H9 (cell line): ENCODE data around the gene SAT2. TPM values are rescaled to one million over a fixed set of nuclear protein-coding genes. Genes with fewer than 3 reads are reported as not detected.
A peak's percentile ranks its signal among the peaks of the same experiment; 100 is the strongest.

Source experiments
- DNase-seq: peaks from one replicate; pipeline ENCODE4 v3.0.0-alpha.2; 2017
- H2AFZ ChIP-seq: one replicate; pipeline ENCODE4 v1.6.1; 2013; ENCODE audit warnings: mild to moderate bottlenecking, low read length, control low read depth, moderate library complexity
- H2AK5ac ChIP-seq: 2 replicates; pipeline ENCODE4 v1.6.1; 2013; ENCODE audit warnings: low read length, control low read depth, mixed read lengths; ENCODE audit not compliant: insufficient read length
- H2BK120ac ChIP-seq: one replicate; pipeline ENCODE4 v1.6.1; 2013; ENCODE audit warnings: low read depth, mild to moderate bottlenecking, low read length, control low read depth, inconsistent platforms; ENCODE audit not compliant: poor library complexity, severe bottlenecking
- H2BK12ac ChIP-seq: 2 replicates; pipeline ENCODE4 v1.6.1; 2013; ENCODE audit warnings: low read length, control low read depth, mixed read lengths, low read depth; ENCODE audit not compliant: insufficient read length
- H2BK15ac ChIP-seq: 2 replicates; pipeline ENCODE4 v1.6.1; 2013; ENCODE audit warnings: low read depth, low read length, control low read depth
- H2BK20ac ChIP-seq: one replicate; pipeline ENCODE4 v1.6.1; 2013; ENCODE audit warnings: low read depth, mild to moderate bottlenecking, low read length, control low read depth, inconsistent platforms; ENCODE audit not compliant: poor library complexity, severe bottlenecking
- H2BK5ac ChIP-seq: 2 replicates; pipeline ENCODE4 v1.6.1; 2013; ENCODE audit warnings: low read length, control low read depth, mixed read lengths; ENCODE audit not compliant: insufficient read length
- H3K14ac ChIP-seq: 2 replicates; pipeline ENCODE4 v1.6.1; 2013; ENCODE audit warnings: low read length, control low read depth; ENCODE audit not compliant: insufficient read depth
- H3K18ac ChIP-seq: 2 replicates; pipeline ENCODE4 v1.6.1; 2013; ENCODE audit warnings: low read depth, mild to moderate bottlenecking, mixed read lengths, low read length, control low read depth; ENCODE audit not compliant: insufficient read length
- H3K23ac ChIP-seq: 2 replicates; pipeline ENCODE4 v1.6.1; 2013; ENCODE audit warnings: low read length, control low read depth, mixed read lengths, low read depth; ENCODE audit not compliant: insufficient read length
- H3K23me2 ChIP-seq: 2 replicates; pipeline ENCODE4 v1.6.1; 2013; ENCODE audit warnings: low read depth, mild to moderate bottlenecking, mixed read lengths, low read length, control low read depth; ENCODE audit not compliant: insufficient read length, poor library complexity, severe bottlenecking
- H3K27ac ChIP-seq: 2 replicates; pipeline ENCODE4 v1.5.1; 2013; ENCODE audit warnings: low read length, control low read depth, mixed read lengths, low read depth; ENCODE audit not compliant: insufficient read length
- H3K27me3 ChIP-seq: 2 replicates; pipeline ENCODE4 v1.6.1; 2013; ENCODE audit warnings: low read length, control low read depth, inconsistent platforms; ENCODE audit not compliant: insufficient read depth
- H3K4ac ChIP-seq: 2 replicates; pipeline ENCODE4 v1.6.1; 2013; ENCODE audit warnings: low read depth, mild to moderate bottlenecking, control low read depth, inconsistent platforms, low read length, moderate library complexity
- H3K4me1 ChIP-seq: 2 replicates; pipeline ENCODE4 v1.6.1; 2013; ENCODE audit warnings: low read length, control low read depth, inconsistent platforms; ENCODE audit not compliant: insufficient read depth
- H3K4me2 ChIP-seq: 2 replicates; pipeline ENCODE4 v1.6.1; 2013; ENCODE audit warnings: low read length, control low read depth, mixed read lengths; ENCODE audit not compliant: insufficient read length, insufficient read depth
- H3K56ac ChIP-seq: 2 replicates; pipeline ENCODE4 v1.6.1; 2013; ENCODE audit warnings: low read depth, mild to moderate bottlenecking, mixed read lengths, low read length, control low read depth; ENCODE audit not compliant: insufficient read length
- H3K79me1 ChIP-seq: 2 replicates; pipeline ENCODE4 v1.6.1; 2013; ENCODE audit warnings: low read depth, mild to moderate bottlenecking, moderate library complexity, low read length, control low read depth, inconsistent platforms; ENCODE audit not compliant: insufficient read depth, poor library complexity, severe bottlenecking
- H3K79me2 ChIP-seq: 2 replicates; pipeline ENCODE4 v1.6.1; 2013; ENCODE audit warnings: low read length, control low read depth, inconsistent platforms; ENCODE audit not compliant: insufficient read depth
- H3K9ac ChIP-seq: 2 replicates; pipeline ENCODE4 v1.6.1; 2013; ENCODE audit warnings: low read length, control low read depth, mixed read lengths; ENCODE audit not compliant: insufficient read length; ENCODE audit errors: extremely low read depth
- H3K9me3 ChIP-seq: one replicate; pipeline ENCODE4 v1.6.1; 2013; ENCODE audit warnings: low read depth, low read length, inconsistent platforms; ENCODE audit not compliant: control insufficient read depth
- H3T11ph ChIP-seq: one replicate; pipeline ENCODE4 v1.6.1; 2013; ENCODE audit warnings: mild to moderate bottlenecking, low read length, control low read depth, inconsistent platforms
- H4K20me1 ChIP-seq: one replicate; pipeline ENCODE4 v1.6.1; 2013; ENCODE audit not compliant: control insufficient read depth, insufficient read length, insufficient read depth
- H4K5ac ChIP-seq: 2 replicates; pipeline ENCODE4 v1.6.1; 2013; ENCODE audit warnings: low read depth, mild to moderate bottlenecking, mixed read lengths, low read length, control low read depth; ENCODE audit not compliant: insufficient read length
- H4K8ac ChIP-seq: replicated peaks from 2 replicates; pipeline ENCODE4 v1.6.1; 2013; ENCODE audit warnings: low read length, control low read depth, mixed read lengths, low read depth; ENCODE audit not compliant: insufficient read length
- H4K91ac ChIP-seq: 2 replicates; pipeline ENCODE4 v1.6.1; 2013; ENCODE audit warnings: low read depth, mild to moderate bottlenecking, moderate library complexity, mixed read lengths, low read length, control low read depth; ENCODE audit not compliant: insufficient read length
- H3K27ac Mint-ChIP-seq, 3 experiments: 2 replicates in 2 of 3; 3 replicates in 1 of 3; pipeline ENCODE4 v1.8.0; 2020 to 2021; ENCODE audit warnings: mixed read lengths in 3 of 3, mild to moderate bottlenecking in 1 of 3, moderate library complexity in 1 of 3
- H3K27me3 Mint-ChIP-seq: 2 replicates; pipeline ENCODE4 v1.8.0; 2021; ENCODE audit warnings: low read depth, mild to moderate bottlenecking, moderate library complexity, mixed read lengths
- H3K36me3 Mint-ChIP-seq, 3 experiments: 2 replicates in 2 of 3; 3 replicates in 1 of 3; pipeline ENCODE4 v1.8.0; 2020 to 2021; ENCODE audit warnings: low read depth in 3 of 3, mixed read lengths in 3 of 3; ENCODE audit not compliant: insufficient read depth in 1 of 3
- H3K4me1 Mint-ChIP-seq, 2 experiments: 2 replicates each; pipeline ENCODE4 v1.8.0; 2020; ENCODE audit warnings: mixed read lengths in 2 of 2
- H3K4me3 Mint-ChIP-seq, 2 experiments: 2 replicates in 1 of 2; 3 replicates in 1 of 2; pipeline ENCODE4 v1.8.0; 2020 to 2021; ENCODE audit warnings: mild to moderate bottlenecking in 2 of 2, mixed read lengths in 2 of 2, moderate library complexity in 1 of 2
- H3K9me3 Mint-ChIP-seq, 2 experiments: 2 replicates in 1 of 2; 3 replicates in 1 of 2; pipeline ENCODE4 v1.8.0; 2020; ENCODE audit warnings: mild to moderate bottlenecking in 2 of 2, mixed read lengths in 2 of 2, moderate library complexity in 1 of 2
- WGBS: extraction: QIAGEN DNeasy Blood & Tissue Kit; methylation state at CpG from one replicate; pipeline ENCODE4 v1.1.7; 2013; ENCODE audit warnings: missing lambda C conversion rate, low lambda C conversion rate, mixed read lengths; ENCODE audit not compliant: insufficient read length; ENCODE audit errors: extremely low coverage; 5-methylcytosine and 5-hydroxymethylcytosine counted together
- total RNA-seq: library from RNA; stranded (reverse); gene quantifications from 2 replicates; pipeline ENCODE4 v1.2.1, GENCODE V29; 2021
- TF ChIP-seq, protein P1 (sequence below): fragments of 200-600 bp; sonication (generic); conservative IDR thresholded peaks from 3 replicates; pipeline ENCODE4 v1.8.0; 2021; ENCODE audit warnings: antibody characterized with exemption, mild to moderate bottlenecking

Gene SAT2
- total RNA-seq, 1 experiment from 2014 or later: 72.1 TPM

DNA sequence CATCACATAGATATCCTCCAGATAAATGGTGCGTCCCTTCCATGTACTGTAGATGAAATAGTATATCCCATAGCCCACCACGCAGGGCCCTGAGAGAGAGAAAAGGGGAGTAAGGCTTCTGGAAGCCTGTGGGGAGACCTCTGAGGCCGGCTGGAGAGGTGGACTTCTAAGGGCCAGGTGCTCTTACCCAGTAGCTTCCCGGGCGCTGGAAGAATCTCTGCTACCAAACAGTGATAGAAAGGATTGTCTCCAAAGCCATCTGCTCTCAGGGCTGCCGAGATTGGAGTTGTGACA is 718 bp downstream of the SAT2 start:
- H3K4me1 Mint-ChIP-seq: peaks cover 10 to 11% of the 10 kb centered on the region in 2 experiments
- Histone ChIP-seq H2AFZ (no peak overlapping the region), H3K14ac (no peak overlapping the region; the same call in 1 of the 2 replicates), H4K91ac (no peak overlapping the region), H2BK120ac (no peak overlapping the region), H3K23me2 (peaks cover 8% of the 10 kb centered on the region), H2AK5ac (no peak overlapping the region), H3T11ph (no peak overlapping the region), H3K27ac (no peak overlapping the region), H3K23ac (no peak overlapping the region), H4K8ac (no peak overlapping the region), H3K4ac (no peak overlapping the region), H4K20me1 (no peaks in the 10 kb centered on the region), H3K79me2 (no peaks in the 10 kb centered on the region), H3K79me1 (no peaks in the 10 kb centered on the region), H4K5ac (no peak overlapping the region), H3K27me3 (no peaks in the 10 kb centered on the region), H2BK5ac (no peak overlapping the region), H2BK20ac (no peak overlapping the region), H3K18ac (no peak overlapping the region), H3K4me2 (peak overlapping the region; percentile 94), H3K56ac (no peak overlapping the region), H3K4me1 (no peaks in the 10 kb centered on the region), H3K9ac (peak overlapping the region; percentile 80), H2BK15ac (no peak overlapping the region), H2BK12ac (no peak overlapping the region), H3K9me3 (no peaks in the 10 kb centered on the region)
- peaks cover 2% of the 10 kb centered on the region; the same call in 1 of the 2 replicates for H3K27me3 Mint-ChIP-seq
- peaks cover 4 to 19% (median 15%) of the 10 kb centered on the region in 3 experiments for H3K36me3 Mint-ChIP-seq
- H3K27ac Mint-ChIP-seq: peak overlapping the region in 2 of 3 experiments; percentile 96; a peak in 4 of 7 replicates
- H3K9me3 Mint-ChIP-seq: no peaks in the 10 kb centered on the region
- no peak for DNase-seq
- no CpG with 5 or more reads among the region's 6 CpGs for WGBS
- TF ChIP-seq, protein P1, sequence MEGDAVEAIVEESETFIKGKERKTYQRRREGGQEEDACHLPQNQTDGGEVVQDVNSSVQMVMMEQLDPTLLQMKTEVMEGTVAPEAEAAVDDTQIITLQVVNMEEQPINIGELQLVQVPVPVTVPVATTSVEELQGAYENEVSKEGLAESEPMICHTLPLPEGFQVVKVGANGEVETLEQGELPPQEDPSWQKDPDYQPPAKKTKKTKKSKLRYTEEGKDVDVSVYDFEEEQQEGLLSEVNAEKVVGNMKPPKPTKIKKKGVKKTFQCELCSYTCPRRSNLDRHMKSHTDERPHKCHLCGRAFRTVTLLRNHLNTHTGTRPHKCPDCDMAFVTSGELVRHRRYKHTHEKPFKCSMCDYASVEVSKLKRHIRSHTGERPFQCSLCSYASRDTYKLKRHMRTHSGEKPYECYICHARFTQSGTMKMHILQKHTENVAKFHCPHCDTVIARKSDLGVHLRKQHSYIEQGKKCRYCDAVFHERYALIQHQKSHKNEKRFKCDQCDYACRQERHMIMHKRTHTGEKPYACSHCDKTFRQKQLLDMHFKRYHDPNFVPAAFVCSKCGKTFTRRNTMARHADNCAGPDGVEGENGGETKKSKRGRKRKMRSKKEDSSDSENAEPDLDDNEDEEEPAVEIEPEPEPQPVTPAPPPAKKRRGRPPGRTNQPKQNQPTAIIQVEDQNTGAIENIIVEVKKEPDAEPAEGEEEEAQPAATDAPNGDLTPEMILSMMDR: no peak
- H3K4me3 Mint-ChIP-seq: peak overlapping the region; percentile 90 to 94
